Osteoblast (primary cell): ENCODE data around the gene AP1M1. TPM values are rescaled to one million over a fixed set of nuclear protein-coding genes. Genes with fewer than 3 reads are reported as not detected.

Source experiments
- DNase-seq: peaks from one replicate; pipeline ENCODE4 v3.0.0; 2011; ENCODE audit warnings: low spot score, mixed read lengths; ENCODE audit not compliant: insufficient read length; ENCODE audit errors: missing footprints
- H2AFZ ChIP-seq: 2 replicates; pipeline ENCODE4 v1.6.0; 2011; ENCODE audit warnings: mild to moderate bottlenecking, low read length
- H3K27ac ChIP-seq: 2 replicates; pipeline ENCODE4 v1.5.1; 2011; ENCODE audit warnings: mild to moderate bottlenecking, low read depth, low read length, moderate library complexity
- H3K27me3 ChIP-seq: 2 replicates; pipeline ENCODE4 v1.6.0; 2012; ENCODE audit warnings: mild to moderate bottlenecking, control low read depth, inconsistent platforms, low read length, moderate library complexity; ENCODE audit not compliant: insufficient read depth
- H3K36me3 ChIP-seq: 2 replicates; pipeline ENCODE4 v1.5.1; 2011; ENCODE audit warnings: mild to moderate bottlenecking, low read length, control low read depth, moderate library complexity; ENCODE audit not compliant: insufficient read depth
- H3K4me1 ChIP-seq: 2 replicates; pipeline ENCODE4 v1.5.1; 2011; ENCODE audit warnings: mild to moderate bottlenecking, low read length, control low read depth, moderate library complexity; ENCODE audit not compliant: insufficient read depth
- H3K4me2 ChIP-seq: 2 replicates; pipeline ENCODE4 v1.6.0; 2011; ENCODE audit warnings: mild to moderate bottlenecking, low read length; ENCODE audit not compliant: insufficient read depth
- H3K4me3 ChIP-seq: fragments of 200-600 bp; sonication (generic); 3 replicates; pipeline ENCODE4 v1.5.1; 2012; ENCODE audit warnings: mild to moderate bottlenecking, low read length, inconsistent platforms; ENCODE audit not compliant: insufficient read depth
- H3K79me2 ChIP-seq: 2 replicates; pipeline ENCODE4 v1.6.0; 2012; ENCODE audit warnings: mild to moderate bottlenecking, low read length, control low read depth, inconsistent platforms; ENCODE audit not compliant: insufficient read depth
- H3K9me3 ChIP-seq: 2 replicates; pipeline ENCODE4 v1.5.1; 2011; ENCODE audit warnings: low read depth, low read length, control low read depth
- H4K20me1 ChIP-seq: 2 replicates; pipeline ENCODE4 v1.6.0; 2012; ENCODE audit warnings: mild to moderate bottlenecking, low read length, control low read depth; ENCODE audit not compliant: insufficient read depth
- CTCF ChIP-seq: IDR thresholded peaks from 2 replicates; pipeline ENCODE4 v1.5.1; 2011; ENCODE audit warnings: mild to moderate bottlenecking, low read depth, low read length, moderate library complexity; ENCODE audit errors: extremely low read depth
- total RNA-seq: library from RNA; depleted of rRNA; stranded (reverse); fragments of >200 nt; gene quantifications from 2 replicates; pipeline ENCODE4 v1.2.3, GENCODE V29; 2012

The AP1M1 gene
- total RNA-seq, 1 donor, result 52.1 TPM

- Histone ChIP-seq H3K36me3 (peaks cover 73% of the 10 kb centered on the region), H3K79me2 (peaks cover 58% of the 10 kb centered on the region), H3K4me1 (peaks cover 10% of the 10 kb centered on the region), H2AFZ (no peak overlapping the region), H3K4me2 (no peak overlapping the region), H3K27me3 (no peaks in the 10 kb centered on the region), H4K20me1 (peaks cover 50% of the 10 kb centered on the region), H3K4me3 (no peak overlapping the region), H3K9me3 (no peaks in the 10 kb centered on the region), H3K27ac (no peak overlapping the region)
- peak; percentile 44 for DNase-seq
- TF ChIP-seq CTCF, result no peak
These were observed 7.7 kb downstream of the AP1M1 start for GRCh38 chr19:16205205-16206045.

DNA sequence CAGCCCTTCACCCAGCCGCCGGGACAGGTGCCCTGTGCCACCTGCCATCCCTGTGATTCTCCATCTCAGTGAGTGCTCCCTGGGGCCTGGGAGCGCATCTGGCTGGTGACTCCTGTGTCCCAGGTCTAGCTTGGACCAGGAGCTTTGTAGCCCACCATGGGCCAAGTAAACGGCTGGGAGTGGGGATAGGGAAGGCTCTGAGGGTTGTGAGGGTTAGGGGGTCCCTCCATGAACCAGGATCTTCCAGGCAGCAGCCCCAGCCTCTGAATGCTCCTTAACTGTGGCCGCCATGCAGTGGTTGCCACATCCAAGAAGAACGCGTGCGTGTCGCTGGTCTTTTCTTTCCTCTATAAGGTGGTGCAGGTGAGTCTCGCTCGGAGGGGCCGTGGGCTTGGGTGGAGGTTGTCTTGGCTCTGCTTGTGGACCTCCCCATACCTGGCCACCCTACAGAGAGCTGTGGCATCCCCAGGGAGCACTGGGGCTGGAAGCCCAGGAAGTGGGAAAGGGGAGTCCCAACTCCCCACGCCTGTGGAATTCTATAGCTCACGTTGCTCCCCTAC, 8.4 kb downstream of the AP1M1 start:
- Histone ChIP-seq H2AFZ (no peak overlapping the region), H4K20me1 (peaks cover 43% of the 10 kb centered on the region), H3K4me1 (peaks cover 10% of the 10 kb centered on the region), H3K4me2 (no peak overlapping the region), H3K9me3 (no peaks in the 10 kb centered on the region), H3K27me3 (no peaks in the 10 kb centered on the region), H3K27ac (no peak overlapping the region), H3K36me3 (peaks cover 75% of the 10 kb centered on the region), H3K4me3 (no peak overlapping the region), H3K79me2 (peaks cover 57% of the 10 kb centered on the region)
- TF ChIP-seq CTCF, result no peak
- peak; percentile 50 for DNase-seq

DNA sequence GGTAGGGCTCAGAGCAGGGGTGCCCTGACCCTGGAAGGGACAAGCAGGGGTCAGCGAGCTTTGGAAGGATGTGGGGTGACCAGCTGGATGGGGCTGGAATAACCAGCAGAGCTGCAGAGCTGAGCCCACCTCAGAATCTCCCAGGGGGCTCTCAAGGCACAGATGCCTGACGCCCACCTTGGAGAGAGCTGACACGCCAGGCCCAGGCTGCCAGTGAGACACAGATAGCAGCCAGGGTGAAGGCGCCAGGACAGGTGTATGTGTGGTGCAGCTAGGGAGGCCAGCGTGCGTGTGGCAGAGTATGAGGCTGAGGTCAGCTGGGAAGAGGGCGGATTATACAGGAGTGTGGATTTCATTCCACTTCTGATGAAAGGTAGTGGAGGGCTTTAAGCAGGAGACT, 8.9 kb downstream of the AP1M1 start:
- no peak for TF ChIP-seq CTCF
- Histone ChIP-seq H3K36me3 (peaks cover 75% of the 10 kb centered on the region), H3K27ac (no peak overlapping the region), H3K4me1 (peaks cover 10% of the 10 kb centered on the region), H3K79me2 (peaks cover 60% of the 10 kb centered on the region), H2AFZ (no peak overlapping the region), H3K4me3 (no peak overlapping the region), H4K20me1 (peaks cover 41% of the 10 kb centered on the region), H3K9me3 (no peaks in the 10 kb centered on the region), H3K27me3 (no peaks in the 10 kb centered on the region), H3K4me2 (no peak overlapping the region)
- DNase-seq, result peak; percentile 23

DNA sequence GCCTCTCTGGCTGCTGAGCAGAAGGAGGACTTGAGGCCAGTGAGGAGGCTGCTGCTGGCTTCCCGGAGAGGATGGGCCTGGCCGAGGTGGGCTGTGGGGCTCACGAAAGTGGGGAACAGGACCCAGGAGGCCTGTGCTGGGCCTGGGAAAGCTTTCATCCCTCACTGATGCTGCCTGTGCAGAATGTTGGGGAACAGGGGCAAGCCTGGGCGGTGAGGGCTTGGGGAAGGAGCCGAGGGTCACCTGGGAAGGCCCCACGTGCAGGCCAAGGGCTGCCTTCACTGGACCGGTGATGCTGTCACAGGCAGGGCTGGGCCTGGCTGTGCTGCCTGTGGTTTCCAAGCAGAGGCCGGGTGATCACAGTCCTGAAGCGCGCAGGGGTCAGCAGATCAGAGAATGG, 9.4 kb downstream of the AP1M1 start:
- H4K20me1 ChIP-seq, result peaks cover 38% of the 10 kb centered on the region
- DNase-seq, result no peak
- no peak overlapping the region for H2AFZ ChIP-seq
- no peak for TF ChIP-seq CTCF
- no peak overlapping the region for H3K27ac ChIP-seq
- peaks cover 9% of the 10 kb centered on the region for H3K4me1 ChIP-seq
- no peak overlapping the region for H3K4me2 ChIP-seq
- no peak overlapping the region for H3K4me3 ChIP-seq
- H3K79me2 ChIP-seq, result peaks cover 60% of the 10 kb centered on the region
- no peaks in the 10 kb centered on the region for H3K9me3 ChIP-seq
- no peaks in the 10 kb centered on the region for H3K27me3 ChIP-seq
- peaks cover 75% of the 10 kb centered on the region for H3K36me3 ChIP-seq
